NCI-H2029 (cell line): ENCODE data around the gene TRIM38.
"Not testable (repeated sequence)": the region's sequence is repeated elsewhere in the genome, so short reads cannot be mapped to it uniquely, and the experiment has no call there.

ENCODE experiments used
- DNase-seq: peaks from one replicate; lab custom pipeline; 2025; lab: John Stamatoyannopoulos, UW

Gene TRIM38

DNA sequence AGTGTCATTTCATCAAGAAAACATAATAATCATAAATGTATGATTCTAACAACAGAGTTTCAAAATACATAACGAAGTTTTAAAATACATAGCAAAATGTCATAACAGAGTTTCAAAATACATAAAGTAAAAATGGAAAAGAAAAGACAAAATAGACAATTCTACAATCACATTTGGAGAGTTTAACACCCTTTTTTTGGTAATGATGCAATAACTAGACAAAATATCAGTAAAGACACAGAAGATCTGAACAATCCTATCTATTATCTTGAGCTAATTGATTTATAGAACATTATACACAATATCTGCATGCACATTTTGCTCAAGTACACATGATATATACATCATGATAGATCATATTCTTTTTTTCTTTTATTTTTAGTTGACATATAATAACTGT, 18.7 kb upstream of the TRIM38 start:
- no peak for DNase-seq

- DNase-seq = no peak
Measured at GRCh38 chr6:25944688-25945574, 17.7 kb upstream of the TRIM38 start.

DNA sequence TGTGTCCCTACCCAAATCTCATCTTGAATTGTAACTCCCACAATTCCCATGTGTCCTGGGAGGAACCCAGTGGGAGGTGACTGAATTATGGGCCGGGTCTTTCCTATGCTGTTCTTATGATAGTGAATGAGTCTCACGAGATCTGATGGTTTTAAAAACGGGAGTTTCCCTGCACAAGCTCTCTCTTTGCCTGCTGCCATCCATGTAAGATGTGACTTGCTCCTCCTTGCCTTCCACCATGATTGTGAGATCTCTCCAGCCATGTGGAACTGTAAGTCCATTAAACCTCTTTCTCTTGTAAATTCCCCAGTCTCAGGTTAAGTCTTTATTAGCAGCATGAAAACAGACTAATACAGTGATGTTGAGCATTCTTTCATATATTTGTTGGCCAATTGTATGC, 16.9 kb upstream of the TRIM38 start:
- not testable (repeated sequence) for DNase-seq

- no peak for DNase-seq
Measured at GRCh38 chr6:25946631-25947030, 16.0 kb upstream of the TRIM38 start.

DNA sequence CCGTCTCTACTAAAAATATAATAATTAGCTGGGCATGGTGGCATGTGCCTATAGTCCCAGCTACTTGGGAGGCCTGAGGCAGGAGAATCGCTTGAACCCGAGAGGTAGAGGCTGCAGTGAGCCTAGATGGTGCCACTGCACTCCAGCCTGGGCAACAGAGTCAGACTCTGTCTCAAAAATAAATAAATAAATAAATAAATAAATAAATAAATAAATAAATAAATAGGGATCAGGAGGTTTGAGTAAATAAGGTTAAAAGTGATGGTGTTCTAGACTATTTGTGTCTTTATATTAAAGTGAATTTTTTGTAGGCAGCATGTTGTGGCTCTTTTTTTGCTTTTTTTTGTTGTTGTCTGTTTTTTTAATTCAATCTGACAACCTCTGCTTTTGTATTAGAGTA, 15.1 kb upstream of the TRIM38 start:
- not testable (repeated sequence) for DNase-seq

- no peak for DNase-seq
Measured at GRCh38 chr6:25949695-25950094, 12.9 kb upstream of the TRIM38 start.

DNA sequence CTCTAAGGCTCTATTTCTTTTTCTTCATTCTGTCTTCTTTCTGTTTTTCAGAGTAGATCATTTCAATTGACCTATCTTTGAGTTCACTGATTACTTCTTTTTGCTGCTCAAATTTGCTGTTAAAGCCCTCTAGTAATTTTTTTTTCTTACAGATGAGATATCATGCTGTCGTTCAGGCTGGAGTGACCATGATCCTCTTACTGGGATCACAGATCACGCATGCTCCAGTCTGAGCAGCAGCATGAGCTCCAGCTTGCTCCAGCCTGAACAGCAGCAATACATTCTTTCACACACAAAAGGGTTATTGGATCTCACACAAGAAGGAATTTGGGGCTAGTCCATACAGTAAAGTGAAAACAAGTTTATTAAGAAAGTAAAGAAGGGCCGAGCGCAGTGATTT, 12.3 kb upstream of the TRIM38 start:
- no peak for DNase-seq

DNA sequence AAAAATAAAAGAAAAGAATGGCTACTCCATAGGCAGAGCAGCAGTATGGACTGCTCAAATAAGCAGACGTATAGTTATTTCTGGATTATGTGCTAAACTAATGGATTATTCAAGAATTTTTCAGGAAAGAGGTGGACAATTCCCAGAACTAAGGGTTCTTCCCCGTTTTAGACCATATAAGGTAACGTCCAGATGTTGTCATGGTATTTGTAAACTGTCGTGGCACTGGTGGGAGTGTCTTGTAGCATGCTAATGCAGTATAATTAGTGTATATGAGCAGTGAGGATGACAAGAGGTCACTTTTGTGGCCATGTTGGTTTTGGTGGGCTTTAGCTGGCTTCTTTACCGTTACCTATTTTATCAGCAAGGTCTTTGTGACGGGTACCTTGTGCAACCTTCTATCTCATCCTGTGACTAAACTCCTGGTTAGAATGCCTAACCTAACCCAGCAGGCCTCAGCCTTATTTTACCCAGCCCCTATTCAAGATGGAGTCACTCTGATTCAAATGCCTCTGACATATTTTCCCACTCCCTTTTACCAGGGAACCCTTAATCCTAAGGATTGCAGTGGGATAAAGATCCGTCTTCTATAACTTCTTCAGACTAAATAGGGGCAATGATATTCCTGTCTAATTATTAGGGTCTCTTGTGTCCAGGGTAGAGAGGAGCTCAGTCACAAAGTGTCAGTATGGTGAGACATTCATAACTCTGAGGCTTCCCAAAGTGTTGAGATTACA, 11.1 kb upstream of the TRIM38 start:
- no peak for DNase-seq

GRCh38 chr6:25952535-25952934, 10.1 kb upstream of the TRIM38 start:
- no peak for DNase-seq

DNA sequence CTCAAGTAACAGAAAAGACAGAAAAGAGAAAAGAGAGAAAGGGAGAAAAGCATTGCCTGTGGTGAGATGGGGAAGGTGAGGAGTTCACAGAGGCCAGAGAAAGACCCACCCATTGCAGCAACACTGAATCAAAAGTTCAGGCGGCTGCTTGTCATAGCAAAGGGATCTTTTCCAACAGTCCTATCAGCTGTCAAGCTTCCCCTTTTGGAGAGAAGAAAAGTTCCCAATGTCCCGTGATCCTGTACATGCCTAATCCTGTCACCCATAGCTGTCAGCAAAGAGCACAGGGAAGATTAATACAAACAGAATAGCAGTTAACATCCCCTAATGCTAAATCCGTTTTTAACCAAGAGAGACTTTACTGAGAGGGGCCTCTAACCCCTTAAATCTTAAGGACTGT, 8.9 kb upstream of the TRIM38 start:
- DNase-seq = no peak

GRCh38 chr6:25954756-25955155, 7.8 kb upstream of the TRIM38 start:
- no peak for DNase-seq

- no peak for DNase-seq
Measured at GRCh38 chr6:25956226-25956625, 6.4 kb upstream of the TRIM38 start.

DNA sequence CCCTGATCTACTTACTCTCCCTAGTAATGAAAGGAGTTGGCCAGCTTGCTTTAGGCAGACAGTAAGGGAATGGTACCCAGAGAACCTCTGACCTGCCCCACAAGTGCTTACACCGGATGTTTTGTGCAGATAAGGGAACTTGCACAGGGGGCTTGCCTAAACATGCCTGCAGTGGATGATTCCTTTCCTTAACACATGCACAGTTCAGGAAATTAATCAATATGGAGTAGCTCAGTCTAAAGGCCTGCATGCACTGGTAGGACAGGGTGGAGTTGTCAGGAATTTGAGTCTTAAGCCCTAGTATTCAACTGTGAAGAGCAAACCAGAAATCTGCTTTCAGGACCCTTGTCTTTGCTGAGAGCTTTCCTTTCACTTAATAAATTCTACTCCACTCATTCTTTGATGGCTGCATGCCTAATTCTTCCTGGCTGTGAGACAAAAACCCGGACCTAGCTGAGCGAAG, 3.9 kb upstream of the TRIM38 start:
- no peak for DNase-seq

GRCh38 chr6:25959890-25960536, 2.6 kb upstream of the TRIM38 start:
- no peak for DNase-seq

GRCh38 chr6:25960734-25961133, 1.9 kb upstream of the TRIM38 start:
- no peak for DNase-seq

- no peak for DNase-seq
Measured at GRCh38 chr6:25961619-25962148, 918 bp upstream of the TRIM38 start.

DNA sequence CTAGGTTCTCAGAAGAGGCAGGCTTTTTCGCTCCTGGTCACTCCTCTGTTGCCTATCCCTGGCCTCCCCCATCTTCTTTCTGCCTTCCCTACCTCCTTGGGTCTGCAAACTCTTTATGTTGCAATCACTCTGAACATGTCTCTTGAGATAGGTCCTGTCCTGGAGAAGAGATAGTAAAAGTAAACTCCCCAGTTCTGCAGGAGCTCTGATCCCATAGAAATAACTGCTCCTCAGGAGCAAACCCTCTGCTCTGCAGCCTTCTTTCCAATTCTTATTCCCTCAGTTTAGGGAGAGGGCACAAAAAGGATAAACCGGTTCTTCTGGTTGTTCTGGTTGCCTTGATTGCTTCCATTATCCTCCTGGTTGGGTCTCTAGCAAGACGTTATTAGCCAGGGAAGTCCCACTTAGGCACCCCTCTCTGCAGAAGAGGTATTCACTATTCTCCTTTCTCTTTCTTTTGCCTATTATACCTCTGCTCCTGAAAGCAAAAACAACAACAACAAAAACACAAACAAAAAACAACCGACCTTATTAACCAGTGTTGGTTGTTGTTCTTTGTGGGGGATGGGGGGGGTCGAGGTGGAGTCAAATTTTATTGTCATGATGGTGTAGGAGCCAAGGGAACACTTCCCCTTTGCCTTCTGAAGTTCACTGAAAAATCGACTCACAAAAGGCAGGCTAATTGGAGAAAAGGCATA, 973 bp downstream of the TRIM38 start:
- DNase-seq = peak; percentile 67

DNA sequence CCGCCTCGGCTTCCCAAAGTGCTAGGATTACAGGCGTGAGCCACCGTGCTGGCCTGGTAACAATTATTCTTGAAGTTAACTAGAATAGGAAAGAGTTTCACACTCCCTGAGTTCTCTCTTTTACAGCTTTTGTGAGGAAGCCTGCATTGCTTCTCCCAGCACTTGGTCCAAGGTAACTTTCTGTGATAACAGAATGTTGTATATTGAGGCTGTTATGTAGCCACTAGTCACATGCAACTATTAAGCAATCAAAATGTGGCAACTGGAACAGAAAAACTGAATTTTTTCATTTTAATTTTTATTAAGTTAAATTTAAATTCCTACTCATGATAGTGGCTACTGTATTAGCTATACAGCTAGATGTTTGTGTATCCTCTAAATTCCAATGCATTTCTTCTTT, 2.5 kb downstream of the TRIM38 start:
- DNase-seq = no peak

GRCh38 chr6:25966711-25967110, 4.1 kb downstream of the TRIM38 start:
- no peak for DNase-seq

- no peak for DNase-seq
Measured at GRCh38 chr6:25968769-25969168, 6.2 kb downstream of the TRIM38 start.

DNA sequence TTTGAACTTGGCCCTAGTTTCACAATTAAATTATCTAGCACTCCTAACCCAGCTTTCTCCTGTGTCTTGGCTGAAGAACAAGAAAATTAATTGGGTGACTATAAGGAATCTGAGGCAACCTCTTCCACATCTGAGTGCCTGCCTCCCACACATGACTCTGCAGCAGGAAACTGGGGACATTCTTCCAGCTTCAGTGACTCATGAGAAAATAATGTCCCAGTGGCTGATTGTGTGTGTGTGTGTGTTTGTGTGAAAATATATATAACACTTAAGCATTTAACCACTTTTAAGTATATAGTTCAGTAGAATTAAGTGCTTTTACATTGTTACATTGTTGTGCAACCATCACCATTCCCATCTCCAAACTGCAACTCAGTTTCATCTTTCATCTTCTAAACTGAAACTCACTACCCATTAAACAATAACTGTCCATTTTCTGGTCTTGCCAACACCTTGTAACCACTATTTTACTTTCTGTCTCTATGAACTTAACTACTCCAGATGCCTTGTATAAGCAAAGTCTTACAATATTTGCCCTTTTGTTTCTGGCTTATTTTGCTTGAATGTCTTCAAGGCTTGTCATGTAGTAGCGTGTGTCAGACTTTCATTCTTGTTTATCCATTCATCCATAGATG, 8.7 kb downstream of the TRIM38 start:
- no peak for DNase-seq
